ENCODE data around the gene CALU. TPM values are rescaled to one million over a fixed set of nuclear protein-coding genes. Genes with fewer than 3 reads are reported as not detected.

The CALU gene
- total RNA-seq, 1 donor from 2014 or later = 63.6 TPM

DNA sequence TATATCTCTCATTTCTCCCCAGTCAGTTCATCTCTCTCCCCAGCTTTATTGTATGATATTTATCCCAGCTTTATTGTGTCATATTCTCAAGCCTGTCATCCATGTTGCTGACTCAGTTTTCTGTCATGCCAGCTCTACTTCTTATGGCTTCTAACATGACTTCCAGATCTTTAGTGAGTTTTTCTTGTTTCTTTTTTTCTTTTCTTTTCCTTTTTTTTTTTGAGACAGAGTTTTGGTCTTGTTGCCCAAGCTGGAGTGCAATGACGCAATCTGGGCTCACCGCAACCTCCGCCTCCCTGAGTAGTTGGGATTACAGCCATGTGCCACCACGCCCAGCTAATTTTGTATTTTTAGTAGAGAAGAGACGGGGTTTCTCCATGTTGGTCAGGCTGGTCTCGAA is 28.7 kb upstream of the CALU start:
- Mint-ChIP-seq H3K27me3 (ENCODE audit: unreplicated experiment) (no peaks in the 10 kb centered on the region), H3K4me3 (ENCODE audit: unreplicated experiment) (no peak overlapping the region), H3K36me3 (ENCODE audit: unreplicated experiment) (no peaks in the 10 kb centered on the region), H3K27ac (ENCODE audit: unreplicated experiment) (no peak overlapping the region), H3K4me1 (ENCODE audit: low read depth, unreplicated experiment) (no peaks in the 10 kb centered on the region), H3K9me3 (ENCODE audit: unreplicated experiment) (peaks cover 3% of the 10 kb centered on the region)
- no peak for DNase-seq
- TF ChIP-seq, protein P1, sequence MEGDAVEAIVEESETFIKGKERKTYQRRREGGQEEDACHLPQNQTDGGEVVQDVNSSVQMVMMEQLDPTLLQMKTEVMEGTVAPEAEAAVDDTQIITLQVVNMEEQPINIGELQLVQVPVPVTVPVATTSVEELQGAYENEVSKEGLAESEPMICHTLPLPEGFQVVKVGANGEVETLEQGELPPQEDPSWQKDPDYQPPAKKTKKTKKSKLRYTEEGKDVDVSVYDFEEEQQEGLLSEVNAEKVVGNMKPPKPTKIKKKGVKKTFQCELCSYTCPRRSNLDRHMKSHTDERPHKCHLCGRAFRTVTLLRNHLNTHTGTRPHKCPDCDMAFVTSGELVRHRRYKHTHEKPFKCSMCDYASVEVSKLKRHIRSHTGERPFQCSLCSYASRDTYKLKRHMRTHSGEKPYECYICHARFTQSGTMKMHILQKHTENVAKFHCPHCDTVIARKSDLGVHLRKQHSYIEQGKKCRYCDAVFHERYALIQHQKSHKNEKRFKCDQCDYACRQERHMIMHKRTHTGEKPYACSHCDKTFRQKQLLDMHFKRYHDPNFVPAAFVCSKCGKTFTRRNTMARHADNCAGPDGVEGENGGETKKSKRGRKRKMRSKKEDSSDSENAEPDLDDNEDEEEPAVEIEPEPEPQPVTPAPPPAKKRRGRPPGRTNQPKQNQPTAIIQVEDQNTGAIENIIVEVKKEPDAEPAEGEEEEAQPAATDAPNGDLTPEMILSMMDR (IDR thresholded peaks at IDR 0.05; ENCODE audit: partially characterized antibody, unreplicated experiment) = no peak

DNA sequence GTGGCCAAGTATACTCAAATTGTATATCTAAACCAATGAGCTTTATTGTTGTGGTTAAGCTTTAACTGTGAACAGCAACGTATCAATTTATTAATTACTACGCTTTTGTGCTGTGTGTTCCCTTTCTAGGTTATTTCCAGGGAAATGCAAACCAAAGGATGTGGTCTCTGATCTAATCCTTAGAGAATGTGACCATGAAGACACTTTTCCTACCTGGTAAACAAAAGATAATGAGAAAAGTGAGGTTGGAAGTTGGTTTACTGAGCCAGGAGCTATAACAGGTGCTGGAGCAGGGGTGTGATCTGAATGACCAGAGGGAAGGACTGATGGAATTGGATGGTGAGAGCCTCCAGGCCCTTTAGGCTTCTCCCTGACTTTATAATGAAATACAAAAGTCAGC is 25.4 kb upstream of the CALU start:
- TF ChIP-seq, protein P1 (IDR thresholded peaks at IDR 0.05; ENCODE audit: partially characterized antibody, unreplicated experiment) = no peak
- H3K36me3 Mint-ChIP-seq (ENCODE audit: unreplicated experiment) = no peaks in the 10 kb centered on the region
- H3K27ac Mint-ChIP-seq (ENCODE audit: unreplicated experiment) = no peak overlapping the region
- peaks cover 5% of the 10 kb centered on the region for H3K4me1 Mint-ChIP-seq (ENCODE audit: low read depth, unreplicated experiment)
- no peak overlapping the region for H3K4me3 Mint-ChIP-seq (ENCODE audit: unreplicated experiment)
- H3K9me3 Mint-ChIP-seq (ENCODE audit: unreplicated experiment) = peaks cover 3% of the 10 kb centered on the region
- DNase-seq = no peak
- peaks cover 2% of the 10 kb centered on the region for H3K27me3 Mint-ChIP-seq (ENCODE audit: unreplicated experiment)

DNA sequence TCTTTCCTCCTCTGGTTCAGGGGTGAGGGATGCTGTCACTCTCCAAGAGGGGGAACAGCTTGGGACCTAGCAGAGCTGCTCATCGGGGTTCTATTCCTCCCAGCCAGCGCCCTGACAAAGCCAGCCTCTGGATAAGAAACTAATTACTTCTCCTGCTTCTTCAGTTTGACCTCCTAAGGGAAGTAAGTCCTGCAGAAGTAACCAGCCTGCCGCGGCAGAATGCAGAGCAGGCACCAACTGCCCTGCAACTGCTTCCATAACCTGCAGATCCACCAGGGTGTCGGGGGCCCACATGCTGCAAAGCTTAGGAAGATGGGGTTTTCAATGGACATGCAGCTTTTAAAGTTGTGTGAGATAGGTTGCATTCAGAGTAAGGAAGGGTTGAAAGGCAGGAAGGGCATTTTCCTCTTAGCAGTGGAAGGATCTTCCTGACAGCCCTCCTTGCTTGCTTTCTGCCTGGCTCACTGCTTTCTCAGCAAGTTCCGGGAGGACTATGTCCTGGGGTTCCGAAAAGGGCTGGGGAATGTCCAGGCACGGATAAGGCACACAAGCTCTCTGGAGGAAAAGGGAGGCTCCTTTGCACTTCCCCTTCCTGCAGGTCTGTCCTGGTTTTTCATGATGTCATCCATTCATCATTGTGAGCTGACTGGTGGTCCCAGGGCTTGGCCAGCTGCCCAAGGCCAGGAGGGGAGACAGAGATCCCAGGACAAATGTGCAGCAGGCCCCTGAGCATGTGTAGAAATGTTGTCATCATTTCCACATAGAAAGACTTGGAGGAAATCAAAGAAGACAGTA is 24.3 kb upstream of the CALU start:
- no peak overlapping the region for H3K4me3 Mint-ChIP-seq (ENCODE audit: unreplicated experiment)
- TF ChIP-seq, protein P1 (IDR thresholded peaks at IDR 0.05; ENCODE audit: partially characterized antibody, unreplicated experiment) = no peak
- peaks cover 5% of the 10 kb centered on the region for H3K4me1 Mint-ChIP-seq (ENCODE audit: low read depth, unreplicated experiment)
- H3K27me3 Mint-ChIP-seq (ENCODE audit: unreplicated experiment) = peaks cover 2% of the 10 kb centered on the region
- H3K27ac Mint-ChIP-seq (ENCODE audit: unreplicated experiment) = no peak overlapping the region
- H3K9me3 Mint-ChIP-seq (ENCODE audit: unreplicated experiment) = peaks cover 3% of the 10 kb centered on the region
- DNase-seq = no peak
- no peaks in the 10 kb centered on the region for H3K36me3 Mint-ChIP-seq (ENCODE audit: unreplicated experiment)

DNA sequence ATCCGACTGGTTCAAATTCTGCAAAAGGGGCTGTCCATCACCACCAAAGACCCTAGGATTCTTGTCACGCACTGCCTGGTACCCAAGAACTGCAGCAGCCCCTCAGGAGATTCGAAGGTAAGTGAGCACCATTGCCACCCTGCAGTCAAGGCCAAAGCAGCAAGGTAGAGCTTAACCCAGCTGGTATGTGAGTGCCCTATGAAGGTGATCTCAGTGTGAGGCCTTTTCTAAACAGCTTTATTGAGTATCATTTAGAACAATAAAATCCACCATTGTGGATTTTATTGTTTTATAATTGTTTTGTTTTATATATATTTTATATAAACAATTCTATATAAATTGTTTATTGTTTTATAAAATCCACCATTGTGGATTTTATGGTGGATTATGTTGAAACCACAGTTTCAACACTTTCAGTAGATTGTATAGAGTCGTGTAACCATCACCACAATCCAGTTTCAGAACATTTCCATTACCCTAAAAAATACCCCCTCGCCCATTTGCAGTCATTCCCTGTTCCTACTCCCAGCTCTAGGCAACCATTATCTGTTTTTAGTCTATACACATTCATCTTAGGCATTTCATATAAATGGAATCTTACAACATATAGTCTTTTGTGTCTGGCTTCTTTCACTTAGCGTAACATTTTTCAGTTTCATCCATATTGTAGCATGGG is 20.1 kb upstream of the CALU start:
- DNase-seq = no peak
- H3K9me3 Mint-ChIP-seq (ENCODE audit: unreplicated experiment) = peaks cover under 1% of the 10 kb centered on the region
- H3K4me1 Mint-ChIP-seq (ENCODE audit: low read depth, unreplicated experiment) = peaks cover 5% of the 10 kb centered on the region
- TF ChIP-seq, protein P1 (IDR thresholded peaks at IDR 0.05; ENCODE audit: partially characterized antibody, unreplicated experiment) = no peak
- H3K36me3 Mint-ChIP-seq (ENCODE audit: unreplicated experiment) = no peaks in the 10 kb centered on the region
- H3K27ac Mint-ChIP-seq (ENCODE audit: unreplicated experiment) = no peak overlapping the region
- peaks cover 2% of the 10 kb centered on the region for H3K27me3 Mint-ChIP-seq (ENCODE audit: unreplicated experiment)
- H3K4me3 Mint-ChIP-seq (ENCODE audit: unreplicated experiment) = no peak overlapping the region

DNA sequence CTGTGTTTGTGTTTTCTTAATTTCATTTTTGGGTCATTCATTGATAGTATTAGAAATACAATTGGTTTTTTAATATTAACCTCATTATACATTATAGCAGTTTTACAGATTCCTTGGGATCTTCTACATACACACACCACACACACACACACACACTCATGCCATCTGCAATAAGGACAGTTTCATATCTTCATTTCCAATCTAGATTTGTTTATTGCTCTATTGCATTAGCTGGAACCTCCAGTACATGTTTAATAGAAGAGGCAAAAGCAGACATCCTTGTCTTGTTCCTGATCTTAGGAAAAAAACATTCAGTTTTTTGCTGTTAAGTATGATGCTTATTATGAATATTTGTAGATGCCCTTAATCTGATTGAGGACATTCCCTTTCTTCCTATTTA is 17.8 kb upstream of the CALU start:
- Mint-ChIP-seq H3K9me3 (ENCODE audit: unreplicated experiment) (no peaks in the 10 kb centered on the region), H3K36me3 (ENCODE audit: unreplicated experiment) (no peaks in the 10 kb centered on the region), H3K4me3 (ENCODE audit: unreplicated experiment) (no peak overlapping the region), H3K4me1 (ENCODE audit: low read depth, unreplicated experiment) (peaks cover 5% of the 10 kb centered on the region), H3K27ac (ENCODE audit: unreplicated experiment) (no peak overlapping the region), H3K27me3 (ENCODE audit: unreplicated experiment) (peaks cover 4% of the 10 kb centered on the region)
- DNase-seq = no peak
- TF ChIP-seq, protein P1 (IDR thresholded peaks at IDR 0.05; ENCODE audit: partially characterized antibody, unreplicated experiment) = no peak
